Globus pallidus (tissue), 1 donor: ENCODE measurements around the gene MEMO1.
"Not testable (repeated sequence)": the region's sequence is repeated elsewhere in the genome, so short reads cannot be mapped to it uniquely, and the experiment has no call there.

Experiments
- DNase-seq: peaks from one replicate; pipeline ENCODE4 v3.0.0-alpha.2; 2015; ENCODE audit warnings: low spot score

Gene MEMO1

GRCh38 chr2:32010670-32011484 is at the start of gene MEMO1:
MEMO1 (minus strand) TSS chr2:32011008; CDS start chr2:32010247, 761 bp downstream.
- peak; percentile 92 for DNase-seq

GRCh38 chr2:32060266-32060665 is 49.5 kb upstream of the MEMO1 start:
- DNase-seq: no peak

- DNase-seq: no peak
Observed at GRCh38 chr2:32058130-32058529, 47.3 kb upstream of the MEMO1 start.

GRCh38 chr2:32054583-32054982 is 43.8 kb upstream of the MEMO1 start:
- DNase-seq: not testable (repeated sequence)

- DNase-seq: no peak
Observed at GRCh38 chr2:32051836-32052439, 41.1 kb upstream of the MEMO1 start.

- DNase-seq: no peak
Observed at GRCh38 chr2:32043561-32043960, 32.8 kb upstream of the MEMO1 start.

- DNase-seq: peak; percentile 95
Observed at GRCh38 chr2:32039447-32040219, 28.8 kb upstream of the MEMO1 start, which contains the start of gene DPY30. DPY30 (minus strand) TSS chr2:32039805; CDS start chr2:32039456, 349 bp downstream.

- DNase-seq: not testable (repeated sequence)
Observed at GRCh38 chr2:32034198-32034887, 23.5 kb upstream of the MEMO1 start.

- DNase-seq: not testable (repeated sequence)
Observed at GRCh38 chr2:32018789-32019482, 8.1 kb upstream of the MEMO1 start.

- DNase-seq: peak; percentile 36
Observed at GRCh38 chr2:32012872-32013271, 2.1 kb upstream of the MEMO1 start.

GRCh38 chr2:32011485-32011960 is 715 bp upstream of the MEMO1 start:
- DNase-seq: no peak

- not testable (repeated sequence) for DNase-seq
Observed at GRCh38 chr2:32010280-32010669, 533 bp downstream of the MEMO1 start.

GRCh38 chr2:32009516-32010256 is 1.1 kb downstream of the MEMO1 start:
- peak; percentile 29 for DNase-seq

- DNase-seq: peak; percentile 24
Observed at GRCh38 chr2:32008805-32009515, 1.8 kb downstream of the MEMO1 start.

GRCh38 chr2:32007121-32007391 is 3.8 kb downstream of the MEMO1 start:
- DNase-seq: no peak

- no peak for DNase-seq
Observed at GRCh38 chr2:32005371-32005976, 5.3 kb downstream of the MEMO1 start.

- DNase-seq: no peak
Observed at GRCh38 chr2:32003791-32004190, 7.0 kb downstream of the MEMO1 start.

GRCh38 chr2:32002406-32002805 is 8.4 kb downstream of the MEMO1 start:
- DNase-seq: no peak

- DNase-seq: no peak
Observed at GRCh38 chr2:31999438-31999837, 11.4 kb downstream of the MEMO1 start.
